Neural cell (in vitro differentiated cells): ENCODE data around the gene FOXN1. TPM values are rescaled to one million over a fixed set of nuclear protein-coding genes. Genes with fewer than 3 reads are reported as not detected.

Source experiments
- H2AFZ ChIP-seq: fragments of 200-600, 300-800 bp; sonication (generic), shearing (Covaris generic); 2 replicates; pipeline ENCODE4 v1.6.0; 2014; ENCODE audit warnings: low read depth, mild to moderate bottlenecking, antibody characterized with exemption, low read length, moderate library complexity
- H3F3A ChIP-seq: fragments of 200-600 bp; shearing (Covaris generic); 2 replicates; pipeline ENCODE4 v1.6.1; 2016; ENCODE audit warnings: mild to moderate bottlenecking, moderate library complexity, mixed read lengths, antibody characterized with exemption, low read length; ENCODE audit not compliant: insufficient read depth, poor library complexity, severe bottlenecking
- H3K27ac ChIP-seq: fragments of 200-600, 300-800 bp; sonication (generic), shearing (Covaris generic); 2 replicates; pipeline ENCODE4 v1.5.1; 2014; ENCODE audit warnings: mild to moderate bottlenecking, low read length, moderate library complexity
- H3K27me3 ChIP-seq: fragments of 300-800, 200-600 bp; sonication (generic), shearing (Covaris generic); 2 replicates; pipeline ENCODE4 v1.6.0; 2014; ENCODE audit warnings: mild to moderate bottlenecking, low read depth, low read length, moderate library complexity; ENCODE audit not compliant: insufficient read depth
- H3K36me3 ChIP-seq: fragments of 300-800, 200-600 bp; sonication (generic), shearing (Covaris generic); 2 replicates; pipeline ENCODE4 v1.5.1; 2014; ENCODE audit warnings: mild to moderate bottlenecking, antibody characterized with exemption, low read length, moderate library complexity; ENCODE audit not compliant: insufficient read depth
- H3K4me2 ChIP-seq: fragments of 300-800, 200-600 bp; sonication (generic), shearing (Covaris generic); 2 replicates; pipeline ENCODE4 v1.6.0; 2014; ENCODE audit warnings: mild to moderate bottlenecking, low read length
- H3K4me3 ChIP-seq: fragments of 300-800, 200-600 bp; sonication (generic), shearing (Covaris generic); 2 replicates; pipeline ENCODE4 v1.5.1; 2014; ENCODE audit warnings: mild to moderate bottlenecking, low read length, moderate library complexity
- H3K79me2 ChIP-seq: fragments of 200-600 bp; shearing (Covaris generic); replicated peaks from 2 replicates; pipeline ENCODE4 v1.6.0; 2014; ENCODE audit warnings: mild to moderate bottlenecking, low read length, moderate library complexity; ENCODE audit not compliant: insufficient read depth
- H3K9ac ChIP-seq: fragments of 300-800, 200-600 bp; sonication (generic), shearing (Covaris generic); 2 replicates; pipeline ENCODE4 v1.6.1; 2016; ENCODE audit warnings: mild to moderate bottlenecking, low read length, mixed read lengths
- H3K9me2 ChIP-seq: fragments of 200-600 bp; shearing (Covaris generic); 2 replicates; pipeline ENCODE4 v1.6.1; 2016; ENCODE audit warnings: mild to moderate bottlenecking, low read length, mixed read lengths; ENCODE audit not compliant: insufficient read depth
- H3K9me3 ChIP-seq: fragments of 200-600, 300-800 bp; sonication (generic), shearing (Covaris generic); 2 replicates; pipeline ENCODE4 v1.6.1; 2016; ENCODE audit warnings: mild to moderate bottlenecking, mixed run types, low read length, moderate library complexity, mixed read lengths
- H4K20me1 ChIP-seq: fragments of 200-600 bp; shearing (Covaris generic); 2 replicates; pipeline ENCODE4 v1.6.1; 2016; ENCODE audit warnings: mild to moderate bottlenecking, mixed run types; ENCODE audit not compliant: insufficient read depth
- CTCF ChIP-seq: fragments of 450-650 bp; IDR thresholded peaks from 2 replicates; pipeline ENCODE4 v1.5.1; 2014; ENCODE audit warnings: antibody characterized with exemption, mild to moderate bottlenecking, moderate library complexity; ENCODE audit not compliant: poor library complexity, severe bottlenecking
- EP300 ChIP-seq: fragments of 450-650 bp; conservative IDR thresholded peaks from 2 replicates; pipeline ENCODE4 v1.6.1; 2014; ENCODE audit warnings: antibody characterized with exemption, mild to moderate bottlenecking, moderate library complexity; ENCODE audit not compliant: poor library complexity, severe bottlenecking
- EZH2 ChIP-seq: fragments of 200-600, 300-800 bp; shearing (Covaris generic), sonication (generic); IDR thresholded peaks from 2 replicates; pipeline ENCODE4 v1.6.1; 2014; ENCODE audit warnings: antibody characterized with exemption, low read length, borderline replicate concordance, mild to moderate bottlenecking; ENCODE audit not compliant: insufficient read depth, poor library complexity, severe bottlenecking
- MXI1 ChIP-seq: fragments of 450-650 bp; conservative IDR thresholded peaks from 2 replicates; pipeline ENCODE4 v1.6.1; 2014; ENCODE audit warnings: antibody characterized with exemption, mild to moderate bottlenecking; ENCODE audit not compliant: poor library complexity, severe bottlenecking
- POLR2AphosphoS5 ChIP-seq: IDR thresholded peaks from 2 replicates; pipeline ENCODE4 v1.6.1; 2012
- RAD21 ChIP-seq: fragments of 450-650 bp; conservative IDR thresholded peaks from 2 replicates; pipeline ENCODE4 v1.6.1; 2014; ENCODE audit warnings: antibody characterized with exemption, mild to moderate bottlenecking, moderate library complexity
- SMC3 ChIP-seq: fragments of 450-650 bp; conservative IDR thresholded peaks from 2 replicates; pipeline ENCODE4 v1.6.1; 2014; ENCODE audit warnings: antibody characterized with exemption, mild to moderate bottlenecking, moderate library complexity; ENCODE audit not compliant: poor library complexity
- polyA plus RNA-seq: library from polyadenylated mRNA; depleted of rRNA; stranded (reverse); fragments of >200 nt; gene quantifications from 2 replicates; pipeline ENCODE4 v1.2.3, GENCODE V29; 2014
- TF ChIP-seq, protein P1 (sequence below): IDR thresholded peaks from 2 replicates; pipeline ENCODE4 v1.6.1; 2012; ENCODE audit warnings: borderline replicate concordance

The FOXN1 gene
- polyA plus RNA-seq, 1 donor from 2014 or later: not detected

DNA sequence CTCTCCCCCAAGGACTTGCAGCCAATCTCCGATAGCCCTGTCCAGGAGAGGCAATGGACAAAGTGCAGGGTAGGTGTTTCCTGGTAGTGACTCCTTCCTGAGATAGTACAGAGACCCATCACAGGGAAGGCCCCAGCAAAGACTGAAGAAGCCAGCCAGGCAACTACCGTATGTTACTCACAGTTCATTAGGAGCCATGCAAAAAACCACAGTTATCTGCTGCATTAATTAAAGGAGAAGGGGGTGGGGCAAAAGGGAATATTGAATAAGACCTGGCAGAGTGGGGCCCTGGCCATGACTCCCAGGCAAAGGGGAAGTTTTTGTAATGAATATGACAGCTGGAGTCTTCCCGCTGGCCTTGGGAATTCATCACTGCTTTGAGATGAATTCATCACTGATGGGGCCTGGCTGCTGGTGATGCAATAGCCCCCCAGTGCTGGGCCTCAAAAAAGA lies 35.2 kb upstream of the FOXN1 start:
- H3K79me2 ChIP-seq: no peaks in the 10 kb centered on the region
- H3K27ac ChIP-seq: no peak overlapping the region
- no peaks in the 10 kb centered on the region for H3K27me3 ChIP-seq
- H3K9ac ChIP-seq: no peak overlapping the region
- H3K9me3 ChIP-seq: no peaks in the 10 kb centered on the region
- H3K4me3 ChIP-seq: no peak overlapping the region
- TF ChIP-seq EZH2: no peak
- no peak for TF ChIP-seq SMC3
- no peaks in the 10 kb centered on the region for H3K9me2 ChIP-seq
- H3K4me2 ChIP-seq: no peak overlapping the region
- no peak overlapping the region for H2AFZ ChIP-seq
- H3F3A ChIP-seq: no peaks in the 10 kb centered on the region
- H3K36me3 ChIP-seq: no peaks in the 10 kb centered on the region
- no peaks in the 10 kb centered on the region for H4K20me1 ChIP-seq

DNA sequence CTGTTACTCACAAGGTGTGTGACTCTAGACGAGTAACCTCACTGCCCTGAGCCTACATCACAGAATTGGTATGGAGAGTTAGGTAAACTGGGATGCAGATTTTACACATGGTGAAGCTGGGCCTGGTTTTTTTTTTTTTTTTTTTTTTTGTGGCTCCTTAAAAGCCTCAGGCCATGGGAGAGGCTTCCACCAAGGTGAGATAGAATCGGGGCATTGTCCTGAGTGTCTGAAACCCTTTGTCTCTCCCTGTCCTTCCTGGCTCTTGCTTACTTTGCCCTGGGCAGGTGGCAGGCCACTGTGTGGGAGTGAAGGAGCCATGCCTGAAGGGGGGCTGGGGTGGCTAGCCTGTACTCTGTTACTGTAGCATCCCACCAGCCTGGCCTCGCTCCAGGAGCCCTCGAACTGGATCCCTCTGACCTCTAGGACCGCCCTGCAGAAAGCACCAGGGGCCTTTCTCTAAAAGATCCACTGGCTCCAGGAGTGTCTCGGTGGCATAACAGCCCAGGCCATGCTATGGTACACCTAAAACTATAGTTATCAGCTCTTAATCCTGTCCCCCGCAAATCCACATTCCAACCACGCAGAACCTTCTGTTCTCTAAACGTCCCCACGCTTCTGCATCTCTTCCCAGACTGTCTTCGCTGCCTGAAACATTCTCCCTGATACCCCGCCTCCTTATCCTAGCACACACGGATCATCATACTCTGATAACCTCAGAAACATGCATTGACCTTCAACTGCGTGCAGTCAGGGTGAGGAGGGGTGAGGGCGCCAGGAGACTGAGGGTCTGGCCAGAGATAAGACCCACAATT lies 34.4 kb upstream of the FOXN1 start:
- Histone ChIP-seq H3K36me3 (no peaks in the 10 kb centered on the region), H2AFZ (no peak overlapping the region), H3K79me2 (no peaks in the 10 kb centered on the region), H3K27ac (no peak overlapping the region), H3K4me2 (no peak overlapping the region), H3K4me3 (no peak overlapping the region), H3K27me3 (no peaks in the 10 kb centered on the region), H3F3A (no peaks in the 10 kb centered on the region), H4K20me1 (no peaks in the 10 kb centered on the region), H3K9me3 (no peaks in the 10 kb centered on the region), H3K9ac (no peak overlapping the region), H3K9me2 (no peaks in the 10 kb centered on the region)
- TF ChIP-seq EZH2: no peak
- no peak for TF ChIP-seq RAD21
- TF ChIP-seq POLR2AphosphoS5: no peak
- no peak for TF ChIP-seq SMC3
- TF ChIP-seq MXI1: no peak
- TF ChIP-seq, protein P1, sequence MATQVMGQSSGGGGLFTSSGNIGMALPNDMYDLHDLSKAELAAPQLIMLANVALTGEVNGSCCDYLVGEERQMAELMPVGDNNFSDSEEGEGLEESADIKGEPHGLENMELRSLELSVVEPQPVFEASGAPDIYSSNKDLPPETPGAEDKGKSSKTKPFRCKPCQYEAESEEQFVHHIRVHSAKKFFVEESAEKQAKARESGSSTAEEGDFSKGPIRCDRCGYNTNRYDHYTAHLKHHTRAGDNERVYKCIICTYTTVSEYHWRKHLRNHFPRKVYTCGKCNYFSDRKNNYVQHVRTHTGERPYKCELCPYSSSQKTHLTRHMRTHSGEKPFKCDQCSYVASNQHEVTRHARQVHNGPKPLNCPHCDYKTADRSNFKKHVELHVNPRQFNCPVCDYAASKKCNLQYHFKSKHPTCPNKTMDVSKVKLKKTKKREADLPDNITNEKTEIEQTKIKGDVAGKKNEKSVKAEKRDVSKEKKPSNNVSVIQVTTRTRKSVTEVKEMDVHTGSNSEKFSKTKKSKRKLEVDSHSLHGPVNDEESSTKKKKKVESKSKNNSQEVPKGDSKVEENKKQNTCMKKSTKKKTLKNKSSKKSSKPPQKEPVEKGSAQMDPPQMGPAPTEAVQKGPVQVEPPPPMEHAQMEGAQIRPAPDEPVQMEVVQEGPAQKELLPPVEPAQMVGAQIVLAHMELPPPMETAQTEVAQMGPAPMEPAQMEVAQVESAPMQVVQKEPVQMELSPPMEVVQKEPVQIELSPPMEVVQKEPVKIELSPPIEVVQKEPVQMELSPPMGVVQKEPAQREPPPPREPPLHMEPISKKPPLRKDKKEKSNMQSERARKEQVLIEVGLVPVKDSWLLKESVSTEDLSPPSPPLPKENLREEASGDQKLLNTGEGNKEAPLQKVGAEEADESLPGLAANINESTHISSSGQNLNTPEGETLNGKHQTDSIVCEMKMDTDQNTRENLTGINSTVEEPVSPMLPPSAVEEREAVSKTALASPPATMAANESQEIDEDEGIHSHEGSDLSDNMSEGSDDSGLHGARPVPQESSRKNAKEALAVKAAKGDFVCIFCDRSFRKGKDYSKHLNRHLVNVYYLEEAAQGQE: no peak
- TF ChIP-seq CTCF: no peak
- TF ChIP-seq EP300: no peak
